Measurements from ENCODE around the gene WDR31.

The WDR31 gene

DNA sequence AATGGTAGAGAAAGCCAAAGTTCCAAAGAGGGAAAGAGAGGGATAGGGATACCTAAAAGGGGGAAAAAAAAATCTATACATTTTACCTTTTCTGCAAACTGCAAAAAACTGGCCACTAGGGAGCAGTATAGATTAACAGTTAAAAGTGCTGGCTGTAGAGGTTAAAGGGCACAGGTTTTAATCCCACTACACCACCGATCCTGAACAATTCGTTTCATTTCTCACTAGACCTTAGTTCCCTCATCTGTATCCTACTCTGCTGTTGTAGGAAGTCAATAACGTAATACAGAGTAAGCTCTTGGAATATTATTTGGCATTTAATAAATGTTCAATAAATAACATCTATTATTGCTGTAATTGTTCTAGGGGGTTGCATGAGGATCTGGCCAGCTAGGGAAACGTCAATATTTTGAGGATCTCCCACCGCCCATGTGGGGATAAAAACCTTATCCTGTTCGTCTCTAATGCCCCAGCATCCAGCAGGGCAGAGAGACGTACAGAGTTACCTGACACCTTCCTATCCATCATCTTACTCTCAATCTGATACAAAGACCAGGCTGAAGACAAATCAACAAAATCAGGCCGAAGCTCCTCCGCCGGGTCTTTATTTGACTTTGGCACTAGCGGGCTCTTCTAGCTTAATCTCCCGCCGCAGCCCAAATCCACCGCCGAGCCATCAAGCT is 65.5 kb downstream of the WDR31 start:
- H3K27ac ChIP-seq: peak overlapping the region; percentile 92 to 97
- TF ChIP-seq CTCF (IDR thresholded peaks at IDR 0.05): no peak
- H3K4me3 ChIP-seq: peak overlapping the region; percentile 92
- DNase-seq (ENCODE audit: low spot score): no peak

- TF ChIP-seq CTCF (IDR thresholded peaks at IDR 0.05): no peak
- DNase-seq (ENCODE audit: low spot score): no peak
- H3K27ac ChIP-seq: no peak overlapping the region
- no peak overlapping the region for H3K4me3 ChIP-seq
Measured at GRCh38 chr9:113269871-113270270, 70.2 kb downstream of the WDR31 start.

- Histone ChIP-seq H3K4me3 (no peak overlapping the region), H3K27ac (no peak overlapping the region)
- no peak for TF ChIP-seq CTCF (IDR thresholded peaks at IDR 0.05)
- no peak for DNase-seq (ENCODE audit: low spot score)
Measured at GRCh38 chr9:113269355-113269754, 70.7 kb downstream of the WDR31 start.

- Histone ChIP-seq H3K27ac (no peak overlapping the region), H3K4me3 (no peak overlapping the region)
- no peak for TF ChIP-seq CTCF (IDR thresholded peaks at IDR 0.05)
- no peak for DNase-seq (ENCODE audit: low spot score)
Measured at GRCh38 chr9:113267911-113268566, 72.0 kb downstream of the WDR31 start.

DNA sequence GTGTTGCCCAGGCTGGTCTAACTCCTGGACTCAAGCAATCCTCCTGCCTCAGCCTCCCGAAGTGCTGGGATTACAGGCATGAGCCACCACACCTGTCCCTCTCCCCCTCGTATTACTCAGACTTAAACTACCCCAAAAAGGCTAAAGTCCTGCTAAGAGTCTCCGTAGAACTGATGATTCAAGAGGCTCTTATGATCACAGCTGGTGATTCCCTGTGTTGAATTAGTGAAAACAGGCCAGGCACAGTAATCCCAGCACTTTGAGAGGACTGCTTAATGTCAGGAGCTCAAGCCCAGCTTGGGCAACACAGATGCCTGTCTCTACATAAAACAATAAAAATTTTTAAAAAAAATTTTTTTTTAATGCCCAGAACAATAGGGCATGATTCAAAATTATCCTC is 73.9 kb downstream of the WDR31 start:
- no peak for DNase-seq (ENCODE audit: low spot score)
- TF ChIP-seq CTCF (IDR thresholded peaks at IDR 0.05): no peak
- H3K27ac ChIP-seq: no peak overlapping the region
- H3K4me3 ChIP-seq: no peak overlapping the region
